ENCODE data around the gene UTP20. TPM values are rescaled to one million over a fixed set of nuclear protein-coding genes. Genes with fewer than 3 reads are reported as not detected.

Gene UTP20
- total RNA-seq, result 8.4 and 25.9 TPM in 2 replicates

GRCh38 chr12:101280006-101280505 lies at the start of gene UTP20:
UTP20 (plus strand) TSS chr12:101280105; CDS start chr12:101280283, 178 bp downstream.

GRCh38 chr12:101407436-101408345 lies 127.8 kb downstream of the UTP20 start, which contains the start of gene ARL1:
ARL1 (minus strand) TSS chr12:101407772; CDS start chr12:101407645, 127 bp downstream.

Other genes with a start within 250 kb of the UTP20 start
- gene SLC5A8, start 69.9 kb upstream of the UTP20 start, total RNA-seq, result not detected in 2 replicates
- gene ARL1, start 127.7 kb downstream of the UTP20 start, total RNA-seq, result 31.1 and 128 TPM in 2 replicates
- gene SPIC, start 195.2 kb downstream of the UTP20 start, total RNA-seq, result not detected in 2 replicates

Data from bladder microvascular endothelial cell (primary cell).